NCI-H2107 (cell line): ENCODE results near the gene THOC6.

ENCODE experiments used
- DNase-seq: peaks from one replicate; lab custom pipeline; 2025; lab: John Stamatoyannopoulos, UW

The THOC6 gene

GRCh38 chr16:3015865-3016521 lies 7.8 kb upstream of the THOC6 start:
- no peak for DNase-seq

DNA sequence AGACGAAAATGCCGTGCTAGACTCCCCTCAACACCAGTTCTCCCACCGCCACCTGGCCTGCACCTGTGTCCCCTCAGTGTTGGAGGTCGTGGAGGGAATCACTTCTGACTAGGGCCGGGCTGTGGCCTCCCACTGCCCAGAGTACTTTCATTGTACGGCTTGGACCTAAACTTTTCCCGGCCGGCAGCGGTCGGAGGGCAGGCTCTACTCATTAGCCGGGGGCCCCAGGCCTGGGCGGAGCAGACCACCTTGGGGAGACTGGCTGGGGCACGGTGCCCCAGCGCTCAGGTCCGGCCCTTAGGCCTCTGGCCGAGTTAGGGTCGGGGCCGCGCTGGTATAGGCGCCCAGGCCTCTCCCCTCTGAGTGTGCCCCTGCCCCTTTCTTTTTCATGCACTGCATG lies 6.5 kb upstream of the THOC6 start:
- DNase-seq = no peak

- no peak for DNase-seq
These were observed 5.9 kb upstream of the THOC6 start, which contains the start of gene CLDN6 for GRCh38 chr16:3017794-3018506. CLDN6 (minus strand) TSS chr16:3018183; CDS start chr16:3016021, 2,162 bp downstream.

- DNase-seq = no peak
These were observed 4.1 kb upstream of the THOC6 start for GRCh38 chr16:3019594-3020246.

DNA sequence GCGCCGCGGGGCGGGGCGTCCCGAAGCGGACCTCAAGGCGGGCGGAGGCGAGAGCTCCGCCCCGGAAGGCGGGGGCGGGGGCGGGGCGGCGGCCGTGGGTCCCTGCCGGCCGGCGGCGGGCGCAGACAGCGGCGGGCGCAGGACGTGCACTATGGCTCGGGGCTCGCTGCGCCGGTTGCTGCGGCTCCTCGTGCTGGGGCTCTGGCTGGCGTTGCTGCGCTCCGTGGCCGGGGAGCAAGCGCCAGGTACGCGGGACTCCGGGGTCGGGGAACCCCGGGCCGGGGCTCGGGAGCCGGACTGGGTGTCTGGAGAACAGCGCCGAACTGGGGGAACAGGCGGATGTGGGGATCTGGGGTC lies 3.6 kb upstream of the THOC6 start, which contains the start of gene TNFRSF12A:
Gene TNFRSF12A, plus strand, starts transcription at position 122 of the 357 bp plus-strand sequence. Its CDS starts 30 bp downstream, at position 152.
- DNase-seq = peak; percentile 43

GRCh38 chr16:3020604-3021448 lies 3.0 kb upstream of the THOC6 start:
- DNase-seq = no peak

GRCh38 chr16:3021449-3022207 lies 2.2 kb upstream of the THOC6 start:
- DNase-seq = no peak

DNA sequence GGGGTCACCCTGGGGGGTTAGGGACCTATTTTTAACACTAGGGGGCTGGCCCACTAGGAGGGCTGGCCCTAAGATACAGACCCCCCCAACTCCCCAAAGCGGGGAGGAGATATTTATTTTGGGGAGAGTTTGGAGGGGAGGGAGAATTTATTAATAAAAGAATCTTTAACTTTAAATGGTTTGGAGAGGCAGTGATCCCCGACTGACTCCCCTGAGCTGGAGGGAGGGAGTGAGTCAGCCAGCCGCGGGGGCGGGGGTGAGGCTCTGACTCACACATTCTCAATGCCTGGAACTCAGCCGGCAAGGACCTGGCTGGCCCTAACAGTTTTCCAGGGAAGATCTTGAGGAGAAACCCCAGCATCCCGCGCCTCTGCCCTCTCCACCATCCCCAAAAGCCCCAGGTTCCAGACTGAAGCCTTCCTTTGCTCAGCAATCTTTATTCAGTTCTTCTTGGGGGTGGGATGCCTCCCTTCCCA lies 1.6 kb upstream of the THOC6 start:
- no peak for DNase-seq

GRCh38 chr16:3022684-3023414 lies 986 bp upstream of the THOC6 start:
- no peak for DNase-seq

GRCh38 chr16:3023415-3023668 lies 493 bp upstream of the THOC6 start:
- peak; percentile 32 for DNase-seq

GRCh38 chr16:3025032-3026002 lies 1.5 kb downstream of the THOC6 start:
- DNase-seq = no peak

DNA sequence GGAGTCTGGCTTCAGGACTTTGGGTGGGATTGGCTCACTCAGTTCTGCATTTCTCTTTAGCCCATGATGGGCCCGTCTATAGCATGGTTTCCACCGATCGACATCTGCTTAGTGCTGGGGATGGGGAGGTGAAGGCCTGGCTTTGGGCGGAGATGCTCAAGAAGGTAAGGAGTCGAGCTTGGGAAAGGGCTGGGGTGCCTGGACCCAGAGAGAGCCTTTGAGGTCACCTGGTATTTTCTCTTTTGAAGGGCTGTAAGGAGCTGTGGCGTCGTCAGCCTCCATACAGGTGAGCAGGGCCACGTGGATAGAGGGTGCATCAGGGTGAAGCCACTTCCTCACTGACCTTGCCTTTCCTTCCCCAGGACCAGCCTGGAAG lies 2.2 kb downstream of the THOC6 start:
- no peak for DNase-seq

DNA sequence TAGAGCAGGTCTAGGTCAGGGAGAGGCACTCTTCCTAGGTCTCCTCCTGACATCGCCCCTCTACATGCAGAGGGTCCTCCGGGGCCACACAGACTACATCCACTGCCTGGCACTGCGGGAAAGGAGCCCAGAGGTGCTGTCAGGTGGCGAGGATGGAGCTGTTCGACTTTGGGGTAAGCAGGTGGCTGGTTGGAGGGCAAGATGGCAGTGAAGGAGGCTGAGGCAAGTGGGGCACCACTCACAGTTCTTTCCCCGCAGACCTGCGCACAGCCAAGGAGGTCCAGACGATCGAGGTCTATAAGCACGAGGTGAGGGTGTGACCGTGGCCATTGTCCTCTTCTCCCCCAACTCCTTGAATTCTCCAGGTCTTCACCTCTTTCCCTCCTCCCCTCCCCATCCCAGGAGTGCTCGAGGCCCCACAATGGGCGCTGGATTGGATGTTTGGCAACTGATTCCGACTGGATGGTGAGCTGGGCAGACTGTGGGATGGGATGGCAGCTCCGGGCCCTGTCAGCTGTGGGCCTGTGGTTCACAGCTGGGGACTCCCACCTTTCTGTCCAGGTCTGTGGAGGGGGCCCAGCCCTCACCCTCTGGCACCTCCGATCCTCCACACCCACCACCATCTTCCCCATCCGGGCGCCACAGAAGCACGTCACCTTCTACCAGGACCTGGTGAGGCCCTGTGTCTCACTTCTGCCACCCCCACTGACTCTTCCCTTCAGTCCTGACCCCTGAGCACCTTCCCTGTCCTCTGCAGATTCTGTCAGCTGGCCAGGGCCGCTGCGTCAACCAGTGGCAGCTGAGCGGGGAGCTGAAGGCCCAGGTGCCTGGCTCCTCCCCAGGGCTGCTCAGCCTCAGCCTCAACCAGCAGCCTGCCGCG lies 3.0 kb downstream of the THOC6 start:
- DNase-seq = no peak

GRCh38 chr16:3027489-3027795 lies 3.6 kb downstream of the THOC6 start:
- DNase-seq = no peak

GRCh38 chr16:3027983-3028715 lies 4.3 kb downstream of the THOC6 start:
- peak; percentile 90 for DNase-seq

DNA sequence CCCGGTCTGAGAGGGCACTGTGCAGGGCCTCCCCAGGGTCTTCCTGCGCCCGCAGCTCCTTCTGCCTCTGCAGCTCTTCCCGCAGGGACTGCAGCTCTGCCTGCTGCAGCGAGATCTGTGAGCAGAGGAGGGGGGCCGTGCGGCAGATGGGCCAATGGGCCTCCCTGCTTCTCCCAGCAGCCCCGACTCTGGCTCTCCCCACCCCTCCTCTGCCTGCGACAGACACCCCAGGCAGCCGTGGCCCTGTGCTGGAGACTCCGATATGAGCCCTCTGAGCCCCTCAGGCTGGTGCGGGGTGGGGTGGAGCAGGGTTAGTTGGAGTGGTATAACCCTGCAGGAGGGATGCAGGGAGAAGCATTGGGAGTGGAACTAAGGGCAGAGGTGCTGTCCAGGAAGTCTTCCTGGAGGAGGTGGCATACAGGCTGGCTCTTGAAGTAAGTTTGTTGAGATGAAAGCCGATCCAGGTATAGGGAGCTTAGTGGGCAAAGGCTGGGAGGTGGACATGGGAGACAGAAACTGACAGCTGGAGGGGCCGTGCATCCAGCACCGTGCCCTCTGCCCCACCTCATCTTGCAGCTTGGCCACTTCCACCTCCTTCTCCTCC lies 5.0 kb downstream of the THOC6 start:
- no peak for DNase-seq

- DNase-seq = no peak
These were observed 5.8 kb downstream of the THOC6 start for GRCh38 chr16:3029491-3030221.
